Colonic mucosa (tissue), 4 donors: ENCODE measurements around the gene KIR2DL3. TPM values are rescaled to one million over a fixed set of nuclear protein-coding genes. Genes with fewer than 3 reads are reported as not detected.
A peak's percentile ranks its signal among the peaks of the same experiment; 100 is the strongest.
"Not testable (repeated sequence)": the region's sequence is repeated elsewhere in the genome, so short reads cannot be mapped to it uniquely, and the experiment has no call there.

Experiments used
- DNase-seq: peaks from one replicate; pipeline ENCODE4 v3.0.0-alpha.2; 2020
- H3K27ac ChIP-seq: fragments of 200-600 bp; one replicate; pipeline ENCODE4 v1.8.0; 2021
- H3K27me3 ChIP-seq: fragments of 200-600 bp; one replicate; pipeline ENCODE4 v1.8.0; 2021
- H3K36me3 ChIP-seq: fragments of 200-600 bp; one replicate; pipeline ENCODE4 v1.8.0; 2021
- H3K4me1 ChIP-seq: fragments of 200-600 bp; one replicate; pipeline ENCODE4 v1.8.0; 2021; ENCODE audit warnings: mild to moderate bottlenecking
- H3K4me3 ChIP-seq: fragments of 200-600 bp; one replicate; pipeline ENCODE4 v1.8.0; 2021
- H3K9ac ChIP-seq, 2 donors: one replicate each; pipeline ENCODE4 v1.7.0; 2013; ENCODE audit warnings: control low read depth in 2 of 2, low read depth in 2 of 2, low read length in 2 of 2
- H3K9me3 ChIP-seq: fragments of 200-600 bp; one replicate; pipeline ENCODE4 v1.8.0; 2021
- intact Hi-C: fragments of 100-400 bp; cut with DNase I; formaldehyde crosslinking; loops from one replicate; pipeline ENCODE4 v1.14.1; 2022
- total RNA-seq, 2 donors: library from RNA; stranded (reverse); fragmentation: NEBNext Ultra II Directional in 1 of 2; extraction: Animal tissue kit (Norgen Biotek cat#: 25700) in 1 of 2; gene quantifications; one replicate each; pipeline ENCODE4 v1.2.1, GENCODE V29; 2021
- donor health status: healthy.
- donor health status: DM: no; HTN: no; CAD: no.
- donor health status: DM: no; HTN: no; CAD: no.

The KIR2DL3 gene
- total RNA-seq, 2 donors from 2014 or later, result not detected

- H3K4me3 ChIP-seq, intact Hi-C loops, H3K9me3 ChIP-seq, H3K27me3 ChIP-seq, DNase-seq, H3K4me1 ChIP-seq, H3K27ac ChIP-seq, H3K36me3 ChIP-seq, H3K9ac ChIP-seq: not testable (repeated sequence)
These were observed 28.2 kb downstream of the KIR2DL3 start for GRCh38 chr19:54766464-54766863.

GRCh38 chr19:54769646-54770045 lies 31.3 kb downstream of the KIR2DL3 start, which contains the start of gene KIR2DL1:
Gene KIR2DL1 (plus strand): TSS chr19:54769793. CDS start chr19:54769851, 58 bp downstream.
- H3K27ac ChIP-seq, H3K9me3 ChIP-seq, intact Hi-C loops, H3K9ac ChIP-seq, DNase-seq, H3K36me3 ChIP-seq, H3K4me1 ChIP-seq, H3K27me3 ChIP-seq, H3K4me3 ChIP-seq: not testable (repeated sequence)

GRCh38 chr19:54770511-54770910 lies 32.2 kb downstream of the KIR2DL3 start:
- intact Hi-C loops, H3K4me3 ChIP-seq, H3K4me1 ChIP-seq, H3K9me3 ChIP-seq, H3K27me3 ChIP-seq, H3K36me3 ChIP-seq, H3K9ac ChIP-seq, DNase-seq, H3K27ac ChIP-seq: not testable (repeated sequence)

- H3K9me3 ChIP-seq, H3K27me3 ChIP-seq, intact Hi-C loops, H3K4me3 ChIP-seq, H3K4me1 ChIP-seq, H3K9ac ChIP-seq, H3K36me3 ChIP-seq, H3K27ac ChIP-seq, DNase-seq: not testable (repeated sequence)
These were observed 33.0 kb downstream of the KIR2DL3 start for GRCh38 chr19:54771018-54771960.

- H3K9me3 ChIP-seq, H3K9ac ChIP-seq, H3K4me1 ChIP-seq, intact Hi-C loops, H3K27me3 ChIP-seq, H3K27ac ChIP-seq, H3K36me3 ChIP-seq, H3K4me3 ChIP-seq, DNase-seq: not testable (repeated sequence)
These were observed 34.4 kb downstream of the KIR2DL3 start for GRCh38 chr19:54772666-54773065.

- H3K4me1 ChIP-seq, H3K27ac ChIP-seq, H3K27me3 ChIP-seq, H3K9me3 ChIP-seq, H3K4me3 ChIP-seq, intact Hi-C loops, H3K9ac ChIP-seq, H3K36me3 ChIP-seq: not testable (repeated sequence)
- DNase-seq, result peak; percentile 10
These were observed 36.9 kb downstream of the KIR2DL3 start for GRCh38 chr19:54775095-54775815.

- H3K27ac ChIP-seq, H3K4me1 ChIP-seq, H3K27me3 ChIP-seq, intact Hi-C loops, H3K9me3 ChIP-seq, H3K36me3 ChIP-seq, H3K9ac ChIP-seq, H3K4me3 ChIP-seq: not testable (repeated sequence)
- DNase-seq, result peak; percentile 0
These were observed 37.5 kb downstream of the KIR2DL3 start for GRCh38 chr19:54775830-54776229.

GRCh38 chr19:54777851-54778250 lies 39.5 kb downstream of the KIR2DL3 start:
- peak; percentile 3 for DNase-seq
- H3K27me3 ChIP-seq, H3K4me3 ChIP-seq, H3K4me1 ChIP-seq, H3K9me3 ChIP-seq, H3K9ac ChIP-seq, H3K36me3 ChIP-seq, H3K27ac ChIP-seq, intact Hi-C loops: not testable (repeated sequence)

GRCh38 chr19:54778896-54779295 lies 40.6 kb downstream of the KIR2DL3 start:
- H3K27me3 ChIP-seq, intact Hi-C loops, H3K9ac ChIP-seq, H3K4me3 ChIP-seq, H3K9me3 ChIP-seq, H3K36me3 ChIP-seq, H3K4me1 ChIP-seq, H3K27ac ChIP-seq: not testable (repeated sequence)
- DNase-seq, result peak; percentile 1

GRCh38 chr19:54782916-54783315 lies 44.6 kb downstream of the KIR2DL3 start:
- H3K36me3 ChIP-seq, intact Hi-C loops, H3K27ac ChIP-seq, H3K4me3 ChIP-seq, H3K27me3 ChIP-seq, H3K4me1 ChIP-seq, H3K9ac ChIP-seq, H3K9me3 ChIP-seq: not testable (repeated sequence)
- peak; percentile 0 for DNase-seq

GRCh38 chr19:54786091-54786723 lies 47.9 kb downstream of the KIR2DL3 start:
- DNase-seq, result peak; percentile 7

GRCh38 chr19:54788154-54788553 lies 49.8 kb downstream of the KIR2DL3 start:
- H3K36me3 ChIP-seq, H3K9ac ChIP-seq, H3K4me3 ChIP-seq, H3K9me3 ChIP-seq, H3K4me1 ChIP-seq, H3K27me3 ChIP-seq, H3K27ac ChIP-seq, intact Hi-C loops: not testable (repeated sequence)
- peak; percentile 2 for DNase-seq

More at GRCh38 chr19:54786091-54786723, 47.9 kb downstream of the KIR2DL3 start:
- H3K9me3 ChIP-seq, H3K27me3 ChIP-seq, H3K36me3 ChIP-seq, intact Hi-C loops, H3K4me1 ChIP-seq, H3K27ac ChIP-seq, H3K4me3 ChIP-seq, H3K9ac ChIP-seq: not testable (repeated sequence)
